ENCODE data around the gene MAD1L1. TPM values are rescaled to one million over a fixed set of nuclear protein-coding genes. Genes with fewer than 3 reads are reported as not detected.

Gene MAD1L1
- total and polyA plus RNA-seq, 2 of the 4 experiments (the other 2 are of a cell fraction): 29.0 to 40.9 TPM

- H3K36me3 ChIP-seq (ENCODE audit: control insufficient read depth, insufficient read depth, low read length): no peaks in the 10 kb centered on the region
- no peaks in the 10 kb centered on the region for H3K9me1 ChIP-seq (ENCODE audit: insufficient read depth, low read length)
- H2BK5ac ChIP-seq (ENCODE audit: low read depth, low read length, poor library complexity, severe bottlenecking): no peak overlapping the region
- no peak overlapping the region for H3K18ac ChIP-seq (ENCODE audit: low read depth, low read length)
- no peaks in the 10 kb centered on the region for H3K27me3 ChIP-seq (ENCODE audit: control insufficient read depth, insufficient read depth, low read length)
- dilution Hi-C loops (cut with HindIII; ENCODE audit: low sequenced_read_pairs, unreplicated experiment): no loop called here
- ATAC-seq (ENCODE audit: low read depth) (no peak), DNase-seq (no peak)
- BruUV-seq (replicated peaks): no TSS peak
- H4K8ac ChIP-seq (ENCODE audit: low read depth in 2 of 2, low read length in 2 of 2): no peak overlapping the region
- peaks cover 0 to 4% of the 10 kb centered on the region in 2 experiments; a peak in 1 of 4 replicates for H3K79me1 ChIP-seq (ENCODE audit: low read depth in 1 of 2, low read length in 2 of 2)
- H4K5ac ChIP-seq (ENCODE audit: low read depth, low read length): no peak overlapping the region
- no peak overlapping the region for H3K4ac ChIP-seq (ENCODE audit: low read depth, low read length)
- no peak overlapping the region for H3K4me3 ChIP-seq (ENCODE audit: insufficient read depth, low read depth, low read length)
- H3K56ac ChIP-seq (ENCODE audit: extremely low read depth, insufficient read depth, low read length): no peak overlapping the region
- H4K91ac ChIP-seq (ENCODE audit: insufficient read depth, low read depth, low read length): no peak overlapping the region
- no peak overlapping the region for H3K4me2 ChIP-seq (ENCODE audit: low read depth, low read length)
- H2BK120ac ChIP-seq (ENCODE audit: low read depth, low read length): no peak overlapping the region
- no peak overlapping the region for H2AFZ ChIP-seq (replicated peaks; ENCODE audit: low read length, poor library complexity)
- intact Hi-C loops (cut with micrococcal nuclease): no loop called here
- WGBS, 2 experiments (ENCODE audit: extremely low coverage in 2 of 2, insufficient read length in 1 of 2): 92% methylated on average over 5 of the region's 20 CpGs; no CpG with 5 or more reads in 1 of the 2 experiments
- no peak for TF ChIP-seq CEBPB (IDR thresholded peaks at IDR 0.05; ENCODE audit: low read depth, low read length)
- TF ChIP-seq ELK1 (IDR thresholded peaks at IDR 0.05; ENCODE audit: borderline replicate concordance, low read depth, low read length): no peak
- TF ChIP-seq USF2 (IDR thresholded peaks at IDR 0.05; ENCODE audit: low read depth, low read length): no peak
- TF ChIP-seq CTCF (conservative IDR thresholded peaks at IDR 0.05; ENCODE audit: low read depth, low read length): no peak
- TF ChIP-seq CHD1 (IDR thresholded peaks at IDR 0.05; ENCODE audit: low read depth, low read length): no peak
- TF ChIP-seq RAD21 (IDR thresholded peaks at IDR 0.05; ENCODE audit: low read length): no peak
- no peak for TF ChIP-seq POLR2A (IDR thresholded peaks at IDR 0.05; ENCODE audit: low read depth, low read length)
- TF ChIP-seq MAZ (IDR thresholded peaks at IDR 0.05; ENCODE audit: borderline replicate concordance, low read depth, low read length): no peak
- TF ChIP-seq FOS (IDR thresholded peaks at IDR 0.05; ENCODE audit: low read depth, low read length): no peak
- TF ChIP-seq RFX5 (IDR thresholded peaks at IDR 0.05; ENCODE audit: low read depth, low read length): no peak
- no peak for TF ChIP-seq RCOR1 (IDR thresholded peaks at IDR 0.05; ENCODE audit: insufficient replicate concordance, low read length)
- no peak for TF ChIP-seq MXI1 (IDR thresholded peaks at IDR 0.05; ENCODE audit: borderline replicate concordance, low read depth, low read length)
- TF ChIP-seq NFE2L2 (IDR thresholded peaks at IDR 0.05; ENCODE audit: low read depth, low read length): no peak
- no peak for TF ChIP-seq MAFK (IDR thresholded peaks at IDR 0.05; ENCODE audit: low read depth, low read length)
- TF ChIP-seq SMC3 (IDR thresholded peaks at IDR 0.05; ENCODE audit: low read depth, low read length): no peak
- TF ChIP-seq BHLHE40 (IDR thresholded peaks at IDR 0.05; ENCODE audit: low read depth, low read length): no peak
- H2AK5ac ChIP-seq (ENCODE audit: low read depth, low read length): no peak overlapping the region
- no peaks in the 10 kb centered on the region for H3K4me1 ChIP-seq (ENCODE audit: control insufficient read depth, insufficient read depth, low read length)
- CTCF ChIA-PET: interaction anchor here (0.5 kb wide), 1 partner anchor 169 kb away, joined by 4 read pairs; no protein-coding TSS in a partner anchor
- POLR2A ChIA-PET (ENCODE audit: unreplicated experiment): no interaction called here
- no peak overlapping the region for H3K9ac ChIP-seq (ENCODE audit: low read depth, low read length)
- H2BK15ac ChIP-seq (ENCODE audit: low read depth, low read length): no peak overlapping the region
- no peaks in the 10 kb centered on the region for H3K9me3 ChIP-seq (ENCODE audit: control insufficient read depth, insufficient read depth, low read length)
- no peak overlapping the region for H2BK20ac ChIP-seq (ENCODE audit: low read depth, low read length)
- no peak overlapping the region for H3K27ac ChIP-seq (ENCODE audit: insufficient read depth, low read length)
- H3K23ac ChIP-seq (ENCODE audit: low read depth, low read length): no peak overlapping the region
- no peak overlapping the region for H2AK9ac ChIP-seq (replicated peaks; ENCODE audit: low read depth, low read length, poor library complexity)
- no peak overlapping the region for H3K14ac ChIP-seq (replicated peaks; ENCODE audit: low read depth, low read length)
- no peaks in the 10 kb centered on the region; the same call in 1 of the 2 replicates for H4K20me1 ChIP-seq (ENCODE audit: insufficient read depth, low read length)
- in situ Hi-C loops (cut with MboI; ENCODE audit: low sequenced_read_pairs): no loop called here
These were observed 226.4 kb downstream of the MAD1L1 start for GRCh38 chr7:2006231-2006771.
